NCI-H226 (cell line): ENCODE data around the gene MYLK2.
A peak's percentile ranks its signal among the peaks of the same experiment; 100 is the strongest.

Experiments
- DNase-seq: peaks from one replicate; pipeline ENCODE4 v3.0.0-alpha.2; 2015

MYLK2 gene

DNA sequence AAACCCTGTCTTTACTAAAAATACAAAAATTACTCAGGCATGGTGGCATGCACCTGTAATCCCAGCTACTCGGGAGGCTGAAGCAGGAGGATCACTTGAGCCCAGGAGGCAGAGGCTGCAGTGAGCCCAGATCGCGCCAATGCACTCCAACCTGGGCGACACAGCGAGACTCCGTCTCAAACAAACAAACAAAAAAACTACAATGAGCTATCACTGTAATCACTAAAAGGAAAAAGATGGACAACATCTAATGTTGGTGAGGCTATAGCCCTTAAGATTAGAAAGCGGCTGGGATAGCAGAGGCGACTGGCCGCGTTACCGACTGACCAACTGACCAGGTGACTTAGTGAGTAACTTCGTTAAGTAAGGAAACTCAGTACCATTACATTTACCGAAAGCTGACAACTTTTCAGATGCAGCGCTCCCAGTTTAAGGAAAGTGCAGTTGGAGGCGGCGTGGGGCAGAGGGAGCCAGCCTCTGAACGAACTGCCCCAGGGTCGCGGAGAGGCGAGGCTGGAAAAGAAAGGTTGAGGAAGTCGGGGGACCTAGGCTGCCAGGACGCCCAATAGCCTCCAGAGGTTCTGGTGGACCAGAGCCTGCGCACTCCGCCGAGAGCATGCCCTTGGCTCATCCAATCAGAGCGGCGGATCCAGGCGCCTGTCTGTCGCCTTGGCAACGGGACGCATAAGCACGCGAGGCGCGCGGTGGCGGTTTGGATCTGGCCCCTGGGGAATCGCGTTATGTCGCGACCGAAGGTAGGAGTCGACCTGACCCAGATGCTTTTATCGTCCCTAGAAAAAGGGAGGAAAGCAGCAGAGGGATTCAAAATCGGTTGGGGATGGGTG lies 60.2 kb downstream of the MYLK2 start:
- DNase-seq: peak; percentile 97

DNA sequence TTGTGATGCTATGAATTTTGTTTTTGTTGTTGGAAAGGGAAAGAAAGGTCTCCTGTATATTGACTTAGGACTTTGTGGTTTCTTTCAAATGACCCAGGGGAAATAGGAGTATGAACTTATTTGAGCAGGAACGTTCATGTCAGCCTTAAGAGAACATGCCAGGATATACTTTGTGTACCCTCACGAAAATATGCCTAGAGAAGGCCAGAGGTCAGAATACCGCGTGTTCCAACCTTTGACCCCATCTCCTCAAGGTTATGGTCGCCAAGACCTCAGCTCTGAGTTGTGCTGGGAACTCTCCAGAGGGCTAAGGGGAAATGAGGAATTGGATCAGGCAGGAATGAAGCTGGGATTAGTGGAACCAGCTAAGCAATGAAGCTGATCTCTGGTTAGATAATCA lies 62.8 kb downstream of the MYLK2 start:
- DNase-seq: no peak

DNA sequence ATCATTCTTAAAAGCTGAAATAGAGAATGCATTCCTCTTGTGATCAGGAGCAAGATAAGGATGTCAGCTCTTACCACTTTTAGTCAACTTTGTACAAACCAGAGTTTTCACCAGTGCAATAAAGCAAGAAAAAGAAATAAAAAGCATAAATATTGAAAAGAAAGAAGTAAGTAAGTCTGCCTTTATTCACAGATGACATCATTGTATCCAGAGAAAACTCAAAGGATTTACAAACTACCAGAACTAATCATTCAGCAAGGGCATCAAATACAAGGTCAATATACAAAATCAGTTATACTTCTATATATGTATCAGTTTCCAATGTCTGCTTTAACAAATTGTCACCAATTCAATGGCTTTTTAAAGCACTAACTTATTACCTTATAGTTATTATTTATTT lies 64.7 kb downstream of the MYLK2 start:
- DNase-seq: no peak
